Muscle layer of duodenum (tissue), 2 donors: ENCODE data around the gene PAPOLG.
"Not testable (repeated sequence)": the region's sequence is repeated elsewhere in the genome, so short reads cannot be mapped to it uniquely, and the experiment has no call there.

Source experiments
- H3K27ac ChIP-seq: one replicate; pipeline ENCODE4 v1.7.0; 2013; ENCODE audit warnings: mild to moderate bottlenecking, low read length
- H3K27me3 ChIP-seq: one replicate; pipeline ENCODE4 v1.7.0; 2013; ENCODE audit warnings: low read depth, mild to moderate bottlenecking, control low read depth, low read length
- H3K36me3 ChIP-seq, 2 donors: one replicate each; pipeline ENCODE4 v1.7.0; 2013; ENCODE audit warnings: low read length in 2 of 2, control low read depth in 1 of 2, mild to moderate bottlenecking in 1 of 2; ENCODE audit not compliant: insufficient read depth in 2 of 2, control insufficient read depth in 1 of 2
- H3K4me1 ChIP-seq, 2 donors: one replicate each; pipeline ENCODE4 v1.7.0; 2013; ENCODE audit warnings: low read length in 2 of 2, mild to moderate bottlenecking in 2 of 2, control low read depth in 1 of 2, moderate library complexity in 1 of 2; ENCODE audit not compliant: insufficient read depth in 2 of 2, control insufficient read depth in 1 of 2
- H3K4me3 ChIP-seq, 2 donors: one replicate each; pipeline ENCODE4 v1.7.0; 2013; ENCODE audit warnings: low read length in 2 of 2, low read depth in 1 of 2, mild to moderate bottlenecking in 1 of 2
- H3K9me3 ChIP-seq, 2 donors: one replicate each; pipeline ENCODE4 v1.7.0; 2013; ENCODE audit warnings: low read length in 2 of 2, control low read depth in 1 of 2, mild to moderate bottlenecking in 1 of 2; ENCODE audit not compliant: control insufficient read depth in 1 of 2
- donor health status: healthy.

Gene PAPOLG

DNA sequence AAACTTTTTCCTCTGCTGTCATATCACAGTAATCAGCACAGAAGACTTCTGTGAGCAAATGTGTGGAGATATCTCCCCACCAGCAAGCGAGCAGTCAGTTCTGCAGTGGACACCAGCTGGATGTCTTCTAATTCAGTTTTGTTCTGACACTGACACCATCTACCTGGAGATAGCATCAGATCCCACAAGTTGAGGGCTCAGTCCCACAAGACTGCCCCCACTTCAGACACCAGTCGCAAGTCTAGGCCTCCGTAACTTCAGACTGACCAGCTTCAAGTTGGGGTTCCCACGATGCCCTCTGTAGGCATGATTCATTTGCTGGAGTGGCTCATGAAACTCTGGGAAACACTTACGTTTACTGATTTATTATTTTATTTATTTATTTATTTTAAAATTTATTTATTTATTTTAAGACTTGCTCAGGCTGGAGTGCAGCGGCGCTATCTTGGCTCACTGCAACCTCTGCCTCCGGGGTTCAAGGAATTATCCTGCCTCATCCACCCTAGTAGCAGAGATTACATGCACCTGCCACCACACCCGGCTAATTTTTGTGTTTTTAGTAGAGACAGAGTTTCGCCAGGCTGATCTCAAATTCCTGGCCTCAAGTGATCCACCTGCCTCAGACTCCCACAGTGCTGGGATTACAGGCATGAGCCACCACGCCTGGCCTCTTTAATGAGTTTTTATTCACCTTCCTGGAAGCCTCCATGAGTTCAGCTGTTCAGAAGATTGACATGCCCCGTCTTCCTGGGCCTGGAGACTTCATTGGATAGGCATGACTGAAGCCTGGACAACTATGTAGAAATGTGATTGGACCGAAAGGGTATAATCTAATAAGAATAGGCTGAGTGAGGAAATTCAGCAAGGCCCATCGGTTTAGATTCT lies 55.7 kb downstream of the PAPOLG start:
- Histone ChIP-seq H3K4me3 (no peak overlapping the region), H3K9me3 (no peaks in the 10 kb centered on the region), H3K27ac (no peak overlapping the region), H3K4me1 (no peaks in the 10 kb centered on the region), H3K36me3 (no peaks in the 10 kb centered on the region), H3K27me3 (no peaks in the 10 kb centered on the region)

DNA sequence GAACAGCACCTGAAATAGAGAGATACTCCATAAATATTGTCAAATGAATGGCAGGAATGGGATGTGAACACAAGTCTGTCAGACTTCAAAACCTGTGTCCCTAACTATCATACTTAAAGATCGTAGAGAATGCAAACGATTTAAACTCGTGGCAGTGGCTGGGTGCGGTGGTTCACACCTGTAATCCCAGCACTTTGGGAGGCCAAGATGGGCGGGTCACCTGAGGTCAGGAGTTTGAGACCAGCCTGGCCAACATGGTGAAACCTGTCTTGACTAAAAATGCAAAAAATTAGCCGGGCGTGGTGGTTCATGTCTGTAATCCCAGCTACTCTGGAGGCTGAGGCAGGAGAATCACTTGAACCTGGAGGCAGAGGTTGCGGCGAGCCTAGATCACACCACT lies 61.1 kb downstream of the PAPOLG start:
- H3K27ac ChIP-seq, H3K36me3 ChIP-seq, H3K4me1 ChIP-seq, H3K9me3 ChIP-seq, H3K4me3 ChIP-seq, H3K27me3 ChIP-seq: not testable (repeated sequence)

DNA sequence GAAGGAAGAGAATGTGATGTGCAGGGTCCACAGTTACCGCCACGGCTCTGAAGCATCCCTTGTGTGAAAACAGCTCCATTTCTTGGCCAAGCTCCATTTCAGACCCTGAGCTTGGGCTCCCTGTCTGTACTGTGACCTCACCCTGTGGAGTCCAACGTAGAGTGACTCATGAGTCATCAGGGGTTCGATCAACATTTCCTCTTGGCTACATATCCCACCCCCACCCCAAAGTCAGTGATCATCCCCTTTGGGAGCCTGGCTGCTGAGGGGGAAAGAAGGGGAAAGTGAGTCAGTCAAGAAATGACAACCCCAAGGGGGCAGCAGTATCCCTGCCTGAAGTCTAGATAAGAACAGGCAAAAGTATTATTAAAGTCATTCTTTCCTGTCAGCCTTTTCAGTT lies 62.2 kb downstream of the PAPOLG start:
- no peak overlapping the region for H3K27ac ChIP-seq
- no peaks in the 10 kb centered on the region for H3K36me3 ChIP-seq
- H3K4me3 ChIP-seq = no peak overlapping the region
- no peaks in the 10 kb centered on the region for H3K4me1 ChIP-seq
- H3K27me3 ChIP-seq = no peaks in the 10 kb centered on the region
- no peaks in the 10 kb centered on the region for H3K9me3 ChIP-seq

DNA sequence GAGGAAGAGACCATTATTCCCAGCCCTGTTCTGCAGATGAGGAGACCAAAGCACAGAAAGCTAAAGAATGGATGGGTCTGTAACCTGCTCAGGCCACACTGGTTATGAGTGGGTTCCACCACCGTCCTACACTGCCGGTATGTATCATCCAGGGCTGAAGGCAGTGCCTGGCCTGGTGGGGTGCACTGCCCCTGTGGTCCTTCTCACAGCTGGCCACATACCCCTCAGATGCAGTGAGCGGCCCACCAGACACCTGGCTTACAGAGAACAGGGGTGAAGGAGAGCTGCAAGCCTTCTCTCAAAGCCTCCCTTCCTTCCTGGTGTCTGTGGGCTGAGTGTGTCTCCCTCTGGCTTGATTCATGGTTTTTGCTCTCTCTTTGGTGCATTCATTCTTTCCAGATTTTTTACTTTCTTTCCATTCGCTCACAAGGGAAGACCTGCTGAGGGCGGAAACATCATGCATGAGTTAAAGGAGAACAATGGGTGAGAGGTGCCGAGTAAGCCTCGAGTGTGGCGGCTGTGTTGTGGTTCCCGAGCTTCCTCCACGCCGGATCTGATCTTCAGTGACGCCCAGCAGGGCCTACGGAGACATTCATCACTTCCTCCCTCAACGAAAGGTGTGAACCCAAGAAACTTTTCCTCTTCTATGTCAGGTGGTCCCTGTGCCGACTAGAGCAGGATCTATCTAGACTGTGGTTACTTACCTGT lies 63.2 kb downstream of the PAPOLG start:
- no peak overlapping the region for H3K4me3 ChIP-seq
- H3K27ac ChIP-seq = no peak overlapping the region
- H3K27me3 ChIP-seq = no peaks in the 10 kb centered on the region
- H3K9me3 ChIP-seq = no peaks in the 10 kb centered on the region
- H3K36me3 ChIP-seq = no peaks in the 10 kb centered on the region
- H3K4me1 ChIP-seq = no peaks in the 10 kb centered on the region

DNA sequence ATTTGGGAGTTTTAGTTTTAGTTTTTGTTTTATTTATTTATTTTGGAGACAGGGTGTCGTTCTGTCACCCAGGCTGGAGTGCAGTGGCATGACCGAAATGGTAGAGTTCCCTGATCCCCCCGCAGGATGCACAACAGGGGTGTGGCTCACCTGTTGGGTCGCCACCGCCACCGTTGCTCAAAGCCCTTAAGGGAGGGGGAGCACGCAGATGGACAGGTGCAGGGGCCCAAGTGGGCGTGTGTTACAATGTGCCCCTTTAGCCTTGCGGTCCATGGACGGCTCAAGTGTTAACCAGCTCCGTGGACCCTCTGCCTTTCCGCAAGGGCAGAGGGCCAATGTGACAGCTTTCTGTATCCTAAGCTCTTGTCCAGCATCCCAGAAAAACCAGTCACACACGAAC lies 63.9 kb downstream of the PAPOLG start:
- Histone ChIP-seq H3K27ac (no peak overlapping the region), H3K4me3 (no peak overlapping the region), H3K27me3 (no peaks in the 10 kb centered on the region), H3K36me3 (no peaks in the 10 kb centered on the region), H3K9me3 (no peaks in the 10 kb centered on the region), H3K4me1 (no peaks in the 10 kb centered on the region)

DNA sequence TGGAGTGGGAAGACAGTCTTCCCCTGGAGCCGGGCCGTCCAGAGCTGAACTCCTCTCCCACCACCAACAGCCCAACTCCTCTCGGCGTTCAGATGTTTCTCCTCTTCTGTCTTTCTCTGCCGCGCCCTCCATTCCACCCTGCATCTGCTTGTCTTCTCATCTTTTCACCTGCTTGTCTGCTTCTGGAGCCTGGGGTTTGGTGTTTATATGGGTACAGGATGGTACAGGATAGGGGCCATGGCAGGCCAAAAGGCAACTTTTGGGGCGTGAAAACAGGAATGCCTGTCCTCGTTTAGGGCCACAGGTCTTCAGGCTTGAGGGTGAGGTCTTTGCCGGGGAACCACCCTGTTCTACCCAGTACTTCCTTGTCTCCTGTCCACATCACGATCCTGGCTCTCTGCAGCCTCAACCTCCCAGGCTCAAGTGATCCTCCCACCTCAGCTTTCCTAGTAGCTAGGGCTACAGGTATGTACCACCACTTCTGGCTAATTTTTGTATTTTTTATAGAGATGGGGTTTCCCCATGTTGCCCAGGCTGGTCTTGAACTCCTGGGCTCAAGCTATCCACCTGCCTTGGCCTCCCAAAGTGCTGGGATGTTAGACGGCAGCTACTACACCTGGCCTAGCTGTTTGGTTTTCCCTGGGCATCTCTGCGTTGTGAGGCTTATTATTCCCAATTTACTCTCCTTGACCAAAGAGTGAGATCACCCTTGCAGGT lies 64.5 kb downstream of the PAPOLG start:
- H3K4me1 ChIP-seq = no peaks in the 10 kb centered on the region
- no peaks in the 10 kb centered on the region for H3K36me3 ChIP-seq
- no peaks in the 10 kb centered on the region for H3K9me3 ChIP-seq
- no peak overlapping the region for H3K27ac ChIP-seq
- no peaks in the 10 kb centered on the region for H3K27me3 ChIP-seq
- no peak overlapping the region for H3K4me3 ChIP-seq

DNA sequence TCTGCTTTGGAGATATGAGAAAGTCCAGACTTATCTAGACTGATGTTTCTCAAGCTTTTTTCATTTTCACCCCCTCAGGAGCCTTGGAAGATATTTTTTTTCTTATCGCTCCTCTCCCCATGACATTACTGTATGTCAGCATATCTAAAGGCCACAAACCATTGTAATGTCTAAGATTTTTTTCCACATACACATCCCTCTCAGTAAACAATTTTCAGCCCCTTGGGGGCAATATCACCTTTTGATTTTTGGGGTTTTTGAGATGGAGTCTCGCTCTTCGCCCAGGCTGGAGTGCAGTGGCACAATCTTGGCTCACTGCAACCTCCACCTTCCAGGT lies 65.0 kb downstream of the PAPOLG start:
- Histone ChIP-seq H3K4me1 (no peaks in the 10 kb centered on the region), H3K9me3 (no peaks in the 10 kb centered on the region), H3K36me3 (no peaks in the 10 kb centered on the region), H3K4me3 (no peak overlapping the region), H3K27ac (no peak overlapping the region), H3K27me3 (no peaks in the 10 kb centered on the region)

DNA sequence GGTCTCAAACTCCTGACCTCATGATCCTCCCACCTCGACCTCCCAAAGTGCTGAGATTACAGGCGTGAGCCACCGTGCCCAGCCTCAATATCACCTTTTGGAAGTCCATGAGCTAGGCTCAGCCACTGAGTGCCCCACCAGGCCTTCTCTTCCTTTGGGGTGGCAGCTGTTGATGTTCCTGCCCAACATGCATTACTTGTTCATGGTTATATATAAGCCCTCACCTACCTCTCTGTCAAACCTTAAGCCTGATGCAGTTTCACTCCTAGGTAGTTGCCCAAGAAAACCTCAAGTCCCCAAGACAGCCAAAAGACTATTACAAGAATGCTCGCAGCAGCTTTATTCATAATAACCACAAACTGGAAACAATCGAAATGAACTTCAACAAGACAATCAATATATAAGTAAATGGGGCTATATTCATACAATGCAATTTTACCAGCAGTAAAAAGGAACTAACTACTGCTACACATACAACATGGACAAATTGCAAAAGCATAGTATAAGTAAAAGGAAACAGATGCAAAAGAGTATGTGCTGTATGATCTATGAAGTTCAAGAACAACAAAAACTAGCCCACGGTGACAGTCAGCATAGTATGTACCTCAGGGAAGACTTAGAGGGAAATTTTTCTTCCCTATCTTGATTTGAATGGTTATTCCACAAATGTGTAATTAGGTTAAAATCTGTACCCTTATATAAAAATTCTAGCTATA lies 65.7 kb downstream of the PAPOLG start:
- H3K4me3 ChIP-seq = no peak overlapping the region
- no peak overlapping the region for H3K27ac ChIP-seq
- H3K4me1 ChIP-seq = no peaks in the 10 kb centered on the region

DNA sequence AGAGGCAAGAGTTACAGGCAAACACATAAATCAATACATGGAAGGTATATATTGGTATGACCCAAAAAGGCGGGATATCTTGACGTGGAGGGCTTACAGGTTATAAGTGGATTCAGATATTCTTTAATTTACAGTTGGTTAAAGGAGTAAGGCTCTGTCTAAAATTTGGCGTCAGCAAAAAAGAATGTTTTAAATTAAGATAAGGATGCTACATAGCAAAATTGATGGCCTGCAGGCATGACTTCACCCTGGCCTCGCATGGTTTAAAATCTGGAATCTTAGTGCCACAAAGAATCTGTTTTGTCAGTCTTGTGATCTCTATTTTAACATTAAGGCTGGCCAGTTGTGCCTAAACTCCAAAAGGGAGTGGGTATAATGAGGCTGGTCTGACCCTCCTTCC lies 66.9 kb downstream of the PAPOLG start:
- no peaks in the 10 kb centered on the region for H3K27me3 ChIP-seq
- no peaks in the 10 kb centered on the region for H3K9me3 ChIP-seq
- no peaks in the 10 kb centered on the region for H3K36me3 ChIP-seq
- no peak overlapping the region for H3K27ac ChIP-seq
- H3K4me3 ChIP-seq = no peak overlapping the region
- H3K4me1 ChIP-seq = no peaks in the 10 kb centered on the region

More for the DNA sequence above, 65.7 kb downstream of the PAPOLG start:
- no peaks in the 10 kb centered on the region for H3K27me3 ChIP-seq
- H3K9me3 ChIP-seq = no peaks in the 10 kb centered on the region
- no peaks in the 10 kb centered on the region for H3K36me3 ChIP-seq

DNA sequence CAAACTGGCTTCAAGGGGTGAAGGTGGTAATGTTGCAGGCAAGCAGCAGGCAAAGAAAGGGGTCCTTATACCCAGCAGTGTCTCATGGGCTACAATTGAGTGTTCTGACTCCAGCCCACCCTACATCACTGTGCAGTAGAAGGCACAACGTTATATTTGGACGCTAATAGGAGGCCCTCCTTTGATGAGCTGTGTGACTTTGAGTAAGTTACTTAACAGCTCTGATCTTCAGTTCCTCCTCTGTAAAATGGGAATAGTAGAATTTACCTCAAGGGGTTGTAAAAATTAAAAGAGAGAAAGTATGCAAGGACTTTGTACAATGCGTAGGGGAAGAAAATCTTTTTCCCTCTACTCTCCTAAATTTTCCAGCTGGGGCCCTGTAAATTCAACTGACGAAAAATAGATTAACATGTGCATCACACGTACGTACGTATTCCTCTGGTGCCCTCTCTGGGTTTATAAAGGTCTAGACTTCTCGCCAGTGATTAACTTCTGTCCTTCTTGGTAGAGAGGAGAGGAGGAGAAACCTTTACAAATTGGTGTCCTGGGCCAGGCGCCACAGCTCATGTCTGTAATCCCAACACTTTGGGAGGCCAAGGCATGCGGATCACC lies 67.7 kb downstream of the PAPOLG start:
- H3K9me3 ChIP-seq = no peaks in the 10 kb centered on the region
- no peak overlapping the region for H3K4me3 ChIP-seq
- no peaks in the 10 kb centered on the region for H3K36me3 ChIP-seq
- no peaks in the 10 kb centered on the region for H3K27me3 ChIP-seq
- H3K27ac ChIP-seq = no peak overlapping the region
- no peaks in the 10 kb centered on the region for H3K4me1 ChIP-seq

DNA sequence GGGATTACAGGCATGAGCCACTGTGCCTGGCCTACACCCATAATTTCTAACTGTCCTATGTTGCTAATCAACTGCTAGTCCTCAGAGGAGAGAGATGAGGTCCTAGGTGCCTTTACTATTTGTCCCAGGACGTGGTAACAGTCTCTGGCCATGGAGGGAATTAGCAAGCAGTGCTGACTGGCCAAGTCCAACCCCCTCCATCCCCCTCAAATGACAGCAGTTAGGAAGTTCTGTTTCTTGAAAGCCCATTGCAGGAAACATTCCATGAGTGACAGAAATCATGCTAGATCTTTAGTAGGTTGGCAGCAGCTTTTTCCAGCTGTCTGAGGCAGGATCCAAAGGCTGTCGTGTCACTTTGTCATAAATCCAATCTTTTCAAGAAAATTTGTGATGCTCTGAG lies 69.6 kb downstream of the PAPOLG start:
- Histone ChIP-seq H3K4me3 (no peak overlapping the region), H3K4me1 (no peaks in the 10 kb centered on the region), H3K9me3 (no peaks in the 10 kb centered on the region)

More for the DNA sequence above, 69.6 kb downstream of the PAPOLG start:
- no peak overlapping the region for H3K27ac ChIP-seq
- no peaks in the 10 kb centered on the region for H3K36me3 ChIP-seq
- H3K27me3 ChIP-seq = no peaks in the 10 kb centered on the region
